Ishikawa (cell line): ENCODE data around the gene ADD3.

Experiments
- CREB1 ChIP-seq: IDR thresholded peaks from 2 replicates; pipeline ENCODE4 v1.6.1; 2012; ENCODE audit warnings: low read depth
- NFIC ChIP-seq: IDR thresholded peaks from 2 replicates; pipeline ENCODE4 v1.6.1; 2012
- TAF1 ChIP-seq: IDR thresholded peaks from 2 replicates; pipeline ENCODE4 v1.6.1; 2012; ENCODE audit warnings: low read depth, mild to moderate bottlenecking

GRCh38 chr10:109972372-109973001 is 35.3 kb upstream of the ADD3 start:
- TF ChIP-seq TAF1 (no peak), CREB1 (no peak), NFIC (no peak)
